Ammon's horn (tissue), 1 donor: ENCODE measurements around the gene ABCB8.
"Not testable (repeated sequence)": the region's sequence is repeated elsewhere in the genome, so short reads cannot be mapped to it uniquely, and the experiment has no call there.

ENCODE experiments used
- DNase-seq: peaks from one replicate; pipeline ENCODE4 v3.0.0-alpha.2; 2016; ENCODE audit warnings: low spot score

ABCB8 gene

GRCh38 chr7:150998341-150998740 is 29.9 kb upstream of the ABCB8 start:
- no peak for DNase-seq

- no peak for DNase-seq
Observed at GRCh38 chr7:150999001-150999400, 29.2 kb upstream of the ABCB8 start.

- no peak for DNase-seq
Observed at GRCh38 chr7:150999497-151000230, 28.6 kb upstream of the ABCB8 start.

- no peak for DNase-seq
Observed at GRCh38 chr7:151000897-151001495, 27.3 kb upstream of the ABCB8 start.

GRCh38 chr7:151001546-151001945 is 26.7 kb upstream of the ABCB8 start:
- DNase-seq: no peak

GRCh38 chr7:151003572-151003971 is 24.7 kb upstream of the ABCB8 start:
- no peak for DNase-seq

- no peak for DNase-seq
Observed at GRCh38 chr7:151005566-151005965, 22.7 kb upstream of the ABCB8 start.

GRCh38 chr7:151006590-151007300 is 21.5 kb upstream of the ABCB8 start:
- DNase-seq: no peak

GRCh38 chr7:151007469-151007898 is 20.8 kb upstream of the ABCB8 start:
- DNase-seq: no peak

- DNase-seq: no peak
Observed at GRCh38 chr7:151008143-151008510, 20.1 kb upstream of the ABCB8 start.

GRCh38 chr7:151008511-151009323 is 19.5 kb upstream of the ABCB8 start:
- DNase-seq: no peak

- DNase-seq: no peak
Observed at GRCh38 chr7:151009327-151010036, 18.8 kb upstream of the ABCB8 start.

GRCh38 chr7:151010037-151010306 is 18.3 kb upstream of the ABCB8 start:
- no peak for DNase-seq

GRCh38 chr7:151010307-151011096 is 17.7 kb upstream of the ABCB8 start:
- DNase-seq: no peak

GRCh38 chr7:151011097-151011409 is 17.2 kb upstream of the ABCB8 start:
- DNase-seq: no peak

- DNase-seq: not testable (repeated sequence)
Observed at GRCh38 chr7:151011616-151012015, 16.6 kb upstream of the ABCB8 start.

GRCh38 chr7:151012031-151012692 is 16.1 kb upstream of the ABCB8 start:
- no peak for DNase-seq

GRCh38 chr7:151012911-151013347 is 15.3 kb upstream of the ABCB8 start:
- DNase-seq: no peak

GRCh38 chr7:151013356-151013732 is 14.9 kb upstream of the ABCB8 start:
- DNase-seq: no peak

GRCh38 chr7:151013733-151014497 is 14.3 kb upstream of the ABCB8 start:
- DNase-seq: peak; percentile 90
